HG02571 (cell line): ENCODE results near the gene BMP5.

Experiments used
- ATAC-seq: cut with Tn5 transposase; IDR thresholded peaks from one replicate; pipeline ENCODE4 v1.9.1; 2021; ENCODE audit warnings: mild to moderate bottlenecking, moderate library complexity; ENCODE audit not compliant: unreplicated experiment

The BMP5 gene

GRCh38 chr6:55734256-55734655 lies 141.1 kb downstream of the BMP5 start:
- no peak for ATAC-seq

- no peak for ATAC-seq
These were observed 145.7 kb downstream of the BMP5 start for GRCh38 chr6:55729665-55730064.

GRCh38 chr6:55726144-55726543 lies 149.2 kb downstream of the BMP5 start:
- ATAC-seq = no peak

GRCh38 chr6:55714831-55715230 lies 160.6 kb downstream of the BMP5 start:
- no peak for ATAC-seq

GRCh38 chr6:55713436-55713835 lies 162.0 kb downstream of the BMP5 start:
- ATAC-seq = no peak

- ATAC-seq = no peak
These were observed 166.7 kb downstream of the BMP5 start for GRCh38 chr6:55708711-55709110.

- no peak for ATAC-seq
These were observed 169.6 kb downstream of the BMP5 start for GRCh38 chr6:55705451-55706440.

- no peak for ATAC-seq
These were observed 171.0 kb downstream of the BMP5 start for GRCh38 chr6:55704421-55704820.
